ENCODE results near the gene SERTAD3. TPM values are rescaled to one million over a fixed set of nuclear protein-coding genes. Genes with fewer than 3 reads are reported as not detected.
A peak's percentile ranks its signal among the peaks of the same experiment; 100 is the strongest.
"Not testable (repeated sequence)": the region's sequence is repeated elsewhere in the genome, so short reads cannot be mapped to it uniquely, and the experiment has no call there.

SERTAD3 gene
- total RNA-seq, 4 donors from 2014 or later = 1.0 to 81.5 (median 44.7) TPM

GRCh38 chr19:40466219-40466984 is 22.3 kb upstream of the SERTAD3 start:
- Histone ChIP-seq H3K36me3 (no peaks in the 10 kb centered on the region), H3K9me3 (no peaks in the 10 kb centered on the region), H3K27ac (peak overlapping the region; percentile 29 to 66), H3K4me3 (peak overlapping the region; percentile 53 to 84), H3K27me3 (no peaks in the 10 kb centered on the region), H3K4me1 (peaks cover 0 to 6% of the 10 kb centered on the region in 2 donors)
- DNase-seq = peak; percentile 40 to 48
- intact Hi-C loops (cut with DNase I; ENCODE audit: low total_unique reads) = loop anchor here (10.0 kb wide), 1 partner anchor 138 kb away; the partner anchor contains the start of gene LTBP4
- TF ChIP-seq CTCF (IDR thresholded peaks at IDR 0.05) (no peak), POLR2A (IDR thresholded peaks at IDR 0.05) (no peak)

- H3K4me1 ChIP-seq = peaks cover 0 to 6% of the 10 kb centered on the region in 2 donors
- H3K9me3 ChIP-seq = no peaks in the 10 kb centered on the region
- H3K36me3 ChIP-seq = no peaks in the 10 kb centered on the region
- TF ChIP-seq CTCF (IDR thresholded peaks at IDR 0.05) (peak in 2 of 4 experiments; percentile 20 to 24), POLR2A (IDR thresholded peaks at IDR 0.05) (peak; percentile 91 to 94)
- intact Hi-C loops (cut with DNase I; ENCODE audit: low total_unique reads) = loop anchor here (10.0 kb wide), 1 partner anchor 139 kb away; the partner anchor contains the start of gene LTBP4
- peak within 1 kb of the TSS; percentile 87 to 92 for H3K27ac ChIP-seq
- H3K27me3 ChIP-seq = no peaks in the 10 kb centered on the region
- H3K4me3 ChIP-seq = peak within 1 kb of the TSS; percentile 64 to 84
- DNase-seq = peak; percentile 99 to 100
Measured at GRCh38 chr19:40465557-40466218, 21.6 kb upstream of the SERTAD3 start, which contains the start of gene BLVRB. Gene BLVRB (minus strand): TSS chr19:40465745. CDS start chr19:40465688, 57 bp downstream.

GRCh38 chr19:40465025-40465556 is 21.0 kb upstream of the SERTAD3 start:
- no peak for DNase-seq
- Histone ChIP-seq H3K4me3 (peak overlapping the region; percentile 64 to 84), H3K9me3 (no peaks in the 10 kb centered on the region), H3K27ac (peak overlapping the region; percentile 87 to 92), H3K4me1 (peaks cover 0 to 6% of the 10 kb centered on the region in 2 donors), H3K27me3 (no peaks in the 10 kb centered on the region), H3K36me3 (no peaks in the 10 kb centered on the region)
- TF ChIP-seq CTCF (IDR thresholded peaks at IDR 0.05) (no peak), POLR2A (IDR thresholded peaks at IDR 0.05) (no peak)
- intact Hi-C loops (cut with DNase I; ENCODE audit: low total_unique reads) = loop anchor here (10.0 kb wide), 1 partner anchor 140 kb away; the partner anchor contains the start of gene LTBP4

GRCh38 chr19:40464059-40465024 is 20.2 kb upstream of the SERTAD3 start:
- Histone ChIP-seq H3K27me3 (no peaks in the 10 kb centered on the region), H3K27ac (peak overlapping the region; percentile 87 to 92), H3K4me1 (peaks cover 0 to 6% of the 10 kb centered on the region in 2 donors), H3K9me3 (no peaks in the 10 kb centered on the region), H3K36me3 (no peaks in the 10 kb centered on the region), H3K4me3 (peak overlapping the region; percentile 64 to 84)
- DNase-seq = peak; percentile 88 to 89
- intact Hi-C loops (cut with DNase I; ENCODE audit: low total_unique reads) = loop anchor here (10.0 kb wide), 1 partner anchor 140 kb away; the partner anchor contains the start of gene LTBP4
- TF ChIP-seq CTCF (IDR thresholded peaks at IDR 0.05) (peak; percentile 77 to 90 (median 86)), POLR2A (IDR thresholded peaks at IDR 0.05) (no peak)

- H3K4me3 ChIP-seq, DNase-seq, H3K27me3 ChIP-seq, H3K9me3 ChIP-seq, H3K4me1 ChIP-seq, H3K36me3 ChIP-seq: not testable (repeated sequence)
- intact Hi-C loops (cut with DNase I; ENCODE audit: low total_unique reads) = loop anchor here (10.0 kb wide), 1 partner anchor 141 kb away; the partner anchor contains the start of gene LTBP4
- H3K27ac ChIP-seq = peak overlapping the region in 1 of 2 donors; percentile 92
Measured at GRCh38 chr19:40463587-40464037, 19.5 kb upstream of the SERTAD3 start.
